Esophagus squamous epithelium (tissue), 5 donors: Measurements from ENCODE around the gene PRKG1. TPM values are rescaled to one million over a fixed set of nuclear protein-coding genes. Genes with fewer than 3 reads are reported as not detected.

Experiments used
- DNase-seq: peaks from one replicate; lab custom pipeline; 2025; lab: John Stamatoyannopoulos, UW
- H3K27ac ChIP-seq, 4 donors: fragments of 200-600 bp; sonication (generic); one replicate each; pipeline ENCODE4 v1.5.1; 2016 to 2019; ENCODE audit warnings: mild to moderate bottlenecking in 1 of 4
- H3K27me3 ChIP-seq, 4 donors: fragments of 200-600 bp; sonication (generic); 1 replicate in 3 of 4; 2 replicates in 1 of 4; pipeline versions ENCODE4 v1.5.1 to v1.6.0; 2017 to 2021; ENCODE audit warnings: antibody characterized with exemption in 1 of 4
- H3K36me3 ChIP-seq, 3 donors: fragments of 200-600 bp; sonication (generic); one replicate each; pipeline ENCODE4 v1.5.1; 2016 to 2019
- H3K4me1 ChIP-seq, 3 donors: fragments of 200-600 bp; sonication (generic); one replicate each; pipeline ENCODE4 v1.5.1; 2017 to 2019
- H3K4me3 ChIP-seq, 4 donors: fragments of 200-600 bp; sonication (generic); 1 replicate in 3 of 4; 2 replicates in 1 of 4; pipeline ENCODE4 v1.5.1; 2016 to 2019; ENCODE audit warnings: mild to moderate bottlenecking in 2 of 4, moderate library complexity in 1 of 4
- H3K9me3 ChIP-seq, 3 donors: fragments of 200-600 bp; sonication (generic); one replicate each; pipeline ENCODE4 v1.5.1; 2016 to 2019
- POLR2A ChIP-seq, 4 donors: fragments of 450-650 bp; IDR thresholded peaks; one replicate each; pipeline ENCODE4 v1.6.1; 2017; ENCODE audit warnings: antibody characterized with exemption in 4 of 4, mild to moderate bottlenecking in 4 of 4, moderate library complexity in 3 of 4
- WGBS, 2 donors: methylation state at CpG; one replicate each; pipeline ENCODE4 v1.1.5; 2018; 5-methylcytosine and 5-hydroxymethylcytosine counted together
- intact Hi-C: fragments of 100-400 bp; cut with DNase I; formaldehyde crosslinking; loops from one replicate; pipeline ENCODE4 v1.15.0; 2022
- total RNA-seq, 4 donors: library from RNA; depleted of rRNA; stranded (reverse); fragments of >200 nt; gene quantifications; one replicate each; pipeline ENCODE4 v1.1.0, GENCODE V29; 2016
- TF ChIP-seq, protein P1 (sequence below), 6 experiments: fragments of 450-650 bp in 4 of 6; fragments of 200-600 bp in 2 of 6; sonication (generic) in 2 of 6; IDR thresholded peaks; one replicate each; pipeline ENCODE4 v1.5.1; 2016 to 2019; ENCODE audit warnings: antibody characterized with exemption in 6 of 6, mild to moderate bottlenecking in 4 of 6, moderate library complexity in 4 of 6
- donor health status: DM: yes; HTN: yes; CAD: no.

Gene PRKG1
- total RNA-seq, 4 donors from 2014 or later, result 2.0 to 10.9 (median 3.8) TPM

DNA sequence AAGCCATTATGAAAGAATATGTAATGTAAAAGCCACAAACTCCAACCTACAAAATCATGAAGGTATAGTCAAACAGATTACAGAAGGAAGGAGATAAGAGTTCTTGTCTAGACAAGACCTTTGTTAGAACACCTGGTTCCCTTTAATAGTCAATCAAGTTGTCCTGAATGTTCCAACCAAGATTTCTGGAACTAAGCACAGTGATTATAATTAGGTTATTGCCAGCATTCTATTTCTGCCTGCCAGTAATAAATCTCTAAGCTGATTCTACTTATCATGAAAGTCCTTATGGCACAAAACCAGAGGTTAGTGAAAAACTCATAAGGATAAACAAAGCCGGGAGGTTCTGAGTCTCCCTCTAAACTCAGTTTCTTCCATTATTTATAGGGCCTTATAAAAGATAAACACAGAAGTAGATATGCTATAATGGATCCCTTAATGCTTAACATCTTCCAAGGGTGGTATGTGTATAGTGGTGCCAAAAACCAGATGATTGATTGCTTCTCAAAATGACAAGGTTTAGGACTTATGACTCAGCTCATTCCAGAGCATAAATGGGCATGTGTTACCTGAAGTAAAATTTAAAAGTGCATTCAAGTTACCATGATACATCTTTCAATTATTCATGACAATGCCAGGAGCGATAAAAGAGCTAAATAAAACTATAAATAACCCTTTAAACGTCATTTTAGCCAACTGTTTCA is 387.9 kb downstream of the PRKG1 start:
- H3K27me3 ChIP-seq, result no peaks in the 10 kb centered on the region
- H3K27ac ChIP-seq, result peak overlapping the region in 1 of 4 donors; percentile 19
- no peak for DNase-seq
- no peaks in the 10 kb centered on the region for H3K36me3 ChIP-seq
- TF ChIP-seq, protein P1, sequence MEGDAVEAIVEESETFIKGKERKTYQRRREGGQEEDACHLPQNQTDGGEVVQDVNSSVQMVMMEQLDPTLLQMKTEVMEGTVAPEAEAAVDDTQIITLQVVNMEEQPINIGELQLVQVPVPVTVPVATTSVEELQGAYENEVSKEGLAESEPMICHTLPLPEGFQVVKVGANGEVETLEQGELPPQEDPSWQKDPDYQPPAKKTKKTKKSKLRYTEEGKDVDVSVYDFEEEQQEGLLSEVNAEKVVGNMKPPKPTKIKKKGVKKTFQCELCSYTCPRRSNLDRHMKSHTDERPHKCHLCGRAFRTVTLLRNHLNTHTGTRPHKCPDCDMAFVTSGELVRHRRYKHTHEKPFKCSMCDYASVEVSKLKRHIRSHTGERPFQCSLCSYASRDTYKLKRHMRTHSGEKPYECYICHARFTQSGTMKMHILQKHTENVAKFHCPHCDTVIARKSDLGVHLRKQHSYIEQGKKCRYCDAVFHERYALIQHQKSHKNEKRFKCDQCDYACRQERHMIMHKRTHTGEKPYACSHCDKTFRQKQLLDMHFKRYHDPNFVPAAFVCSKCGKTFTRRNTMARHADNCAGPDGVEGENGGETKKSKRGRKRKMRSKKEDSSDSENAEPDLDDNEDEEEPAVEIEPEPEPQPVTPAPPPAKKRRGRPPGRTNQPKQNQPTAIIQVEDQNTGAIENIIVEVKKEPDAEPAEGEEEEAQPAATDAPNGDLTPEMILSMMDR (IDR thresholded peaks at IDR 0.05), result no peak
- no peak for TF ChIP-seq POLR2A (IDR thresholded peaks at IDR 0.05)
- intact Hi-C loops, result no loop called here
- peaks cover 0 to 35% (median 0%) of the 10 kb centered on the region in 3 donors for H3K4me1 ChIP-seq
- no peaks in the 10 kb centered on the region for H3K9me3 ChIP-seq
- no peak overlapping the region for H3K4me3 ChIP-seq
- 11 to 16% methylated on average over 3 of the region's 3 CpGs for WGBS, 2 donors

DNA sequence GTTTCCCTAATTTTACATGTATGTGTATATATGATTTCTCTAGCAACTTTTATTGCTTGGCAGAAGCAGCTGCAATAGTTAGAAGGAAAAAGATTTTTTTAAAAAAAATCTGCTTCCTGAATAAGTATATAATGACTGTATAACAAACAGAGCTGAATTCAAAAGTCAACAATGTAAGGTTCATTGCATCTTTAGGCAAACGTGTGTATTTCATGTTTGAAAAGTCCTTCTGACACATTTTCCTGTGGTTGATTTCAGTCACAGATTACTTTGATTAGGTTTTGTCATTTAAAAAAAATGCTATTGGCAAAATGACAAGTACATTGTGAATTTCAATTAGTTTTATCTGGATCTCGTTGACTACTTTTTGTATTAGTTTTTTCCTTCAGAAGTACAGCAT is 394.1 kb downstream of the PRKG1 start:
- intact Hi-C loops, result no loop called here
- Histone ChIP-seq H3K27me3 (no peaks in the 10 kb centered on the region), H3K4me3 (no peak overlapping the region), H3K36me3 (no peaks in the 10 kb centered on the region), H3K9me3 (no peaks in the 10 kb centered on the region), H3K27ac (no peak overlapping the region), H3K4me1 (peaks cover 0 to 11% (median 0%) of the 10 kb centered on the region in 3 donors)
- TF ChIP-seq, protein P1 (IDR thresholded peaks at IDR 0.05), result no peak
- TF ChIP-seq POLR2A (IDR thresholded peaks at IDR 0.05), result no peak
- no peak for DNase-seq
- WGBS, 2 donors, result 26 to 30% methylated on average over 2 of the region's 2 CpGs

DNA sequence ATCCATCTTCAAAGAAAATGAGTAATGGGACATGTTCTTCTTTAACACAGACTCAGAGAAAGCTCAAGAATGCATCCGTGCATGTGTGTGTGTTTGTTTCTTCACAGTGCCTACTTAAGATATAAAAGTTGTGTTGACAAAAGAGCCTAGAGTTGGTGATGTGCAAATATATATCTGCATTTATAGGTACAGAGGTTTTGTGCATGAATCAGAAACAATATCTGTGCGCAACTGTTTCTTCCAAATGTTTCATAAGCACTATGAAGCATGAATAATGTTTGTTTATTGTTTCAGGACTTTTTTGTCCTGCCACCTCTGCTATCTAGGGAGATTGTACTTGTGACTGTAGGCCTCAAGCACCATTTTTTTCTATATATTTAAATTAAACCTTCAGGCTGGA is 395.4 kb downstream of the PRKG1 start:
- H3K4me3 ChIP-seq, result no peak overlapping the region
- intact Hi-C loops, result no loop called here
- no peak for DNase-seq
- H3K4me1 ChIP-seq, result peaks cover 0 to 8% (median 0%) of the 10 kb centered on the region in 3 donors
- no peaks in the 10 kb centered on the region for H3K9me3 ChIP-seq
- no peaks in the 10 kb centered on the region for H3K27me3 ChIP-seq
- no peak for TF ChIP-seq POLR2A (IDR thresholded peaks at IDR 0.05)
- WGBS, 2 donors, result 85 to 86% methylated on average over 2 of the region's 2 CpGs
- H3K27ac ChIP-seq, result no peak overlapping the region
- no peaks in the 10 kb centered on the region for H3K36me3 ChIP-seq

DNA sequence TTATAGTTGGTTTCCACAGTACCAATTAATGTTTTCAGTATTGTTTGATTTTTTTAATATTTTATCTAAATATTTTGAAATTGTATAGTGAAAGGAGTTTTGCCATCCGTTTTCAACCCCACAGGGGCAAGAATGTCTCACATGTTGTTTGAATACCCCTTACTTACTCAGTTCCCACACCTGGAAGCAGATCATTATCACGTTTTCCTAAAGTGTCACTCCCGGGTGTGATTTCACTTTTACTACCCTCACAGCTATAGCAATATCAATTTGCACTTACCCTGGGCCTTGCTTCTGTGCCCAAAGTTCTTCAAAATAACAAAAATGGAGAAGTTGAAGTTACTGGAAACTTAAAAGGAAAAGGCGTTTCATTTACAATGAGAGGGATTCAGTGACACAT is 397.0 kb downstream of the PRKG1 start:
- H3K9me3 ChIP-seq, result no peaks in the 10 kb centered on the region
- intact Hi-C loops, result no loop called here
- H3K27me3 ChIP-seq, result no peaks in the 10 kb centered on the region
- H3K4me3 ChIP-seq, result no peak overlapping the region
- DNase-seq, result no peak
- no peaks in the 10 kb centered on the region for H3K36me3 ChIP-seq
- H3K4me1 ChIP-seq, result peaks cover 0 to 8% (median 0%) of the 10 kb centered on the region in 3 donors
- TF ChIP-seq POLR2A (IDR thresholded peaks at IDR 0.05), result no peak
- TF ChIP-seq, protein P1 (IDR thresholded peaks at IDR 0.05), result no peak
- H3K27ac ChIP-seq, result no peak overlapping the region
- WGBS, 2 donors, result 64 to 70% methylated on average over 4 of the region's 4 CpGs

DNA sequence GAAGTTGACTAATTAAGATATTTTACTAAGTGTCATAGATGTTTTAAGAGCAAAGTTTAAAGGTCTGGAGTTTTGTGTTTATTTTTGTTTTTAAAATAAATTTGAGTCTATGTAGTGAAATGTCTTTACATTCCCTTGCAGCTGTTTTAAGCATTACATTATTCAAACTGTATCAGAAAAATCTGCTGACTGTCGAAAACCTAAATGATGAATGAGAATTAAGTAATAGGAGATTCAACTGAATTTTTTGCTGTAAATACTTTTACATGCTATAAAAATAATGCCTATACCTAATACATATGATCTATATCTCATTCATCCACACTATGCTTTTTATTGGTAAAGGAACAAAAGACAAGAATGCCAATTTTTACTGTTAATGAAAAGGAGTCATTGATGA is 397.9 kb downstream of the PRKG1 start:
- H3K4me1 ChIP-seq, result peaks cover 0 to 1% (median 0%) of the 10 kb centered on the region in 3 donors
- TF ChIP-seq, protein P1 (IDR thresholded peaks at IDR 0.05), result no peak
- no peak for TF ChIP-seq POLR2A (IDR thresholded peaks at IDR 0.05)
- H3K4me3 ChIP-seq, result no peak overlapping the region
- H3K36me3 ChIP-seq, result no peaks in the 10 kb centered on the region
- no peaks in the 10 kb centered on the region for H3K9me3 ChIP-seq
- intact Hi-C loops, result no loop called here
- no peaks in the 10 kb centered on the region for H3K27me3 ChIP-seq
- H3K27ac ChIP-seq, result no peak overlapping the region
- DNase-seq, result no peak
- WGBS, 2 donors, result 19 to 89% methylated on average over 1 of the region's 1 CpG
